ENCODE results near the gene CTNNA1.
"Not testable (repeated sequence)": the region's sequence is repeated elsewhere in the genome, so short reads cannot be mapped to it uniquely, and the experiment has no call there.

- not testable (repeated sequence) for TF ChIP-seq CTCF, REST (tag by site-specific recombination; IDR thresholded peaks at IDR 0.05)
Observed at GRCh38 chr5:138730496-138730895, 22.7 kb upstream of the CTNNA1 start.

All from HEK293 (cell line).